MCF 10A (cell line): ENCODE results near the gene TTC16. TPM values are rescaled to one million over a fixed set of nuclear protein-coding genes. Genes with fewer than 3 reads are reported as not detected.
"Not testable (repeated sequence)": the region's sequence is repeated elsewhere in the genome, so short reads cannot be mapped to it uniquely, and the experiment has no call there.

Experiments
- BruUV-seq: library from RNA; stranded (reverse); fragments of 400-500 nt; replicated peaks from 2 replicates; lab custom pipeline; 2021; lab: Mats Ljungman, UMichigan
- CTCF ChIA-PET: fragments of 300-600 bp; sonication (Branson Sonifier 250); formaldehyde crosslinking; extraction: SDS; loops from one replicate; lab custom pipeline; 2021; ENCODE audit warnings: antibody characterized with exemption, inconsistent platforms; lab: Yijun Ruan, JAX
- POLR2A ChIA-PET: fragments of 300-600, 350-650 bp; sonication (Branson Sonifier 250); formaldehyde crosslinking; extraction: SDS; loops from one replicate; lab custom pipeline; 2020; ENCODE audit warnings: antibody characterized with exemption, inconsistent platforms; lab: Yijun Ruan, JAX
- DNase-seq: peaks from one replicate; pipeline ENCODE4 v3.0.0-alpha.2; 2018; ENCODE audit not compliant: unreplicated experiment
- H3K27ac Mint-ChIP-seq: one replicate; pipeline ENCODE4 v1.8.0; 2022; ENCODE audit warnings: mild to moderate bottlenecking, low read depth, mixed read lengths; ENCODE audit not compliant: unreplicated experiment
- H3K27me3 Mint-ChIP-seq: one replicate; pipeline ENCODE4 v1.8.0; 2022; ENCODE audit warnings: mixed read lengths; ENCODE audit not compliant: insufficient read depth, unreplicated experiment
- H3K36me3 Mint-ChIP-seq: one replicate; pipeline ENCODE4 v1.8.0; 2022; ENCODE audit warnings: mild to moderate bottlenecking, moderate library complexity, mixed read lengths; ENCODE audit not compliant: insufficient read depth, unreplicated experiment
- H3K4me1 Mint-ChIP-seq: one replicate; pipeline ENCODE4 v1.8.0; 2022; ENCODE audit warnings: mixed read lengths; ENCODE audit not compliant: insufficient read depth, unreplicated experiment
- H3K4me3 Mint-ChIP-seq: one replicate; pipeline ENCODE4 v1.8.0; 2022; ENCODE audit warnings: mild to moderate bottlenecking, moderate library complexity, mixed read lengths; ENCODE audit not compliant: unreplicated experiment
- H3K9me3 Mint-ChIP-seq: one replicate; pipeline ENCODE4 v1.8.0; 2022; ENCODE audit warnings: mixed read lengths; ENCODE audit not compliant: unreplicated experiment
- CTCF ChIP-seq: fragments of 200-600 bp; IDR thresholded peaks from one replicate; pipeline ENCODE4 v1.8.0; 2022; ENCODE audit warnings: antibody characterized with exemption, mild to moderate bottlenecking; ENCODE audit not compliant: unreplicated experiment
- intact Hi-C: fragments of 100-400 bp; cut with micrococcal nuclease; formaldehyde crosslinking; loops from 2 replicates; pipeline ENCODE4 v1.14.1; 2022
- total RNA-seq: library from RNA; stranded (reverse); gene quantifications from 2 replicates; pipeline ENCODE4 v1.2.3, GENCODE V29; 2022

Gene TTC16
- total RNA-seq, 1 experiment from 2014 or later = 0.19 TPM

GRCh38 chr9:127756233-127756632 is 40.4 kb downstream of the TTC16 start:
- H3K27ac Mint-ChIP-seq = no peak overlapping the region
- ChIA-PET POLR2A (interaction anchor here (0.6 kb wide), 1 partner anchor 9 kb away, joined by 6 read pairs; no protein-coding TSS in a partner anchor), CTCF (no interaction called here)
- no peak for DNase-seq
- BruUV-seq = no TSS peak
- peaks cover 34% of the 10 kb centered on the region for H3K27me3 Mint-ChIP-seq
- no peak for TF ChIP-seq CTCF
- H3K4me1 Mint-ChIP-seq = no peaks in the 10 kb centered on the region
- H3K4me3 Mint-ChIP-seq = no peak overlapping the region
- intact Hi-C loops = no loop called here
- H3K36me3 Mint-ChIP-seq = peaks cover 6% of the 10 kb centered on the region
- no peaks in the 10 kb centered on the region for H3K9me3 Mint-ChIP-seq

- H3K27ac Mint-ChIP-seq, H3K4me1 Mint-ChIP-seq, H3K9me3 Mint-ChIP-seq, H3K36me3 Mint-ChIP-seq, H3K4me3 Mint-ChIP-seq, intact Hi-C loops, BruUV-seq, DNase-seq: not testable (repeated sequence)
- CTCF ChIA-PET = interaction anchor here (1.1 kb wide), 1 partner anchor 16 kb away, joined by 7 read pairs; no protein-coding TSS in a partner anchor
- peaks cover 29% of the 10 kb centered on the region for H3K27me3 Mint-ChIP-seq
- POLR2A ChIA-PET = interaction anchor here (0.6 to 1.4 kb wide), 2 partner anchors 9 to 17 kb away, joined by 5 to 6 read pairs; no protein-coding TSS in a partner anchor
Measured at GRCh38 chr9:127756776-127757175, 40.9 kb downstream of the TTC16 start.

GRCh38 chr9:127758843-127759242 is 43.0 kb downstream of the TTC16 start:
- Mint-ChIP-seq H3K4me3 (no peak overlapping the region), H3K27ac (no peak overlapping the region), H3K27me3 (peaks cover 23% of the 10 kb centered on the region), H3K9me3 (no peaks in the 10 kb centered on the region), H3K4me1 (no peaks in the 10 kb centered on the region), H3K36me3 (peaks cover 6% of the 10 kb centered on the region)
- BruUV-seq = no TSS peak
- no peak for DNase-seq
- TF ChIP-seq CTCF = no peak
- CTCF ChIA-PET = interaction anchor here (0.5 to 0.6 kb wide), 2 partner anchors 11 to 128 kb away, joined by 4 read pairs; no protein-coding TSS in a partner anchor
- intact Hi-C loops = no loop called here
- POLR2A ChIA-PET = interaction anchor here (0.7 kb wide), 1 partner anchor 211 kb away, joined by 3 read pairs; no protein-coding TSS in a partner anchor

GRCh38 chr9:127761061-127761460 is 45.2 kb downstream of the TTC16 start:
- Mint-ChIP-seq H3K4me3 (no peak overlapping the region), H3K9me3 (peaks cover 7% of the 10 kb centered on the region), H3K27ac (no peak overlapping the region), H3K4me1 (no peaks in the 10 kb centered on the region), H3K27me3 (peaks cover 15% of the 10 kb centered on the region), H3K36me3 (peaks cover 6% of the 10 kb centered on the region)
- ChIA-PET POLR2A (interaction anchor here (0.7 to 0.9 kb wide), 2 partner anchors 10 to 12 kb away, joined by 3 read pairs; no protein-coding TSS in a partner anchor), CTCF (no interaction called here)
- no peak for DNase-seq
- intact Hi-C loops = no loop called here
- no TSS peak for BruUV-seq
- TF ChIP-seq CTCF = no peak
